GM19372 (cell line): ENCODE data around the gene COL21A1.

Source experiments
- ATAC-seq: cut with Tn5 transposase; IDR thresholded peaks from one replicate; pipeline ENCODE4 v1.9.1; 2021; ENCODE audit warnings: mild to moderate bottlenecking, low read depth, moderate library complexity; ENCODE audit not compliant: unreplicated experiment

COL21A1 gene

GRCh38 chr6:56199956-56200355 is 47.4 kb downstream of the COL21A1 start:
- ATAC-seq = no peak

- ATAC-seq = no peak
Observed at GRCh38 chr6:56193846-56194245, 53.5 kb downstream of the COL21A1 start.

GRCh38 chr6:56188429-56188828 is 59.0 kb downstream of the COL21A1 start:
- ATAC-seq = no peak

- ATAC-seq = no peak
Observed at GRCh38 chr6:56187686-56188085, 59.7 kb downstream of the COL21A1 start.

- ATAC-seq = no peak
Observed at GRCh38 chr6:56176741-56177140, 70.6 kb downstream of the COL21A1 start.

- ATAC-seq = no peak
Observed at GRCh38 chr6:56173228-56173627, 74.2 kb downstream of the COL21A1 start.

- no peak for ATAC-seq
Observed at GRCh38 chr6:56172144-56172543, 75.2 kb downstream of the COL21A1 start.

GRCh38 chr6:56169366-56169765 is 78.0 kb downstream of the COL21A1 start:
- ATAC-seq = no peak

- ATAC-seq = no peak
Observed at GRCh38 chr6:56168596-56168995, 78.8 kb downstream of the COL21A1 start.

- no peak for ATAC-seq
Observed at GRCh38 chr6:56162081-56162480, 85.3 kb downstream of the COL21A1 start.

GRCh38 chr6:56160489-56160888 is 86.9 kb downstream of the COL21A1 start:
- ATAC-seq = no peak

GRCh38 chr6:56158571-56158970 is 88.8 kb downstream of the COL21A1 start:
- ATAC-seq = no peak

GRCh38 chr6:56156643-56157042 is 90.7 kb downstream of the COL21A1 start:
- no peak for ATAC-seq

GRCh38 chr6:56155634-56156141 is 91.7 kb downstream of the COL21A1 start:
- no peak for ATAC-seq

- no peak for ATAC-seq
Observed at GRCh38 chr6:56154076-56154475, 93.3 kb downstream of the COL21A1 start.

- no peak for ATAC-seq
Observed at GRCh38 chr6:56152611-56153010, 94.8 kb downstream of the COL21A1 start.

- no peak for ATAC-seq
Observed at GRCh38 chr6:56151609-56152224, 95.7 kb downstream of the COL21A1 start.

GRCh38 chr6:56148488-56149186 is 98.7 kb downstream of the COL21A1 start:
- ATAC-seq = no peak

GRCh38 chr6:56147766-56148165 is 99.6 kb downstream of the COL21A1 start:
- no peak for ATAC-seq

- no peak for ATAC-seq
Observed at GRCh38 chr6:56146086-56146485, 101.3 kb downstream of the COL21A1 start.

- no peak for ATAC-seq
Observed at GRCh38 chr6:56145616-56146015, 101.8 kb downstream of the COL21A1 start.
